Stimulated activated CD4-positive, alpha-beta T cell treated with anti-CD3 and anti-CD28 coated beads, TNF-alpha, amount 100 ng/mL, for 48 hours (primary cell): ENCODE results near the gene ADAMTS13.

Source experiments
- DNase-seq, 3 donors: peaks; one replicate each; pipeline ENCODE4 v3.0.0-alpha.2; 2020; ENCODE audit warnings: low read depth in 3 of 3

ADAMTS13 gene

GRCh38 chr9:133472277-133472645 lies 50.1 kb downstream of the ADAMTS13 start:
- no peak for DNase-seq

GRCh38 chr9:133472753-133473378 lies 50.7 kb downstream of the ADAMTS13 start:
- DNase-seq: no peak

DNA sequence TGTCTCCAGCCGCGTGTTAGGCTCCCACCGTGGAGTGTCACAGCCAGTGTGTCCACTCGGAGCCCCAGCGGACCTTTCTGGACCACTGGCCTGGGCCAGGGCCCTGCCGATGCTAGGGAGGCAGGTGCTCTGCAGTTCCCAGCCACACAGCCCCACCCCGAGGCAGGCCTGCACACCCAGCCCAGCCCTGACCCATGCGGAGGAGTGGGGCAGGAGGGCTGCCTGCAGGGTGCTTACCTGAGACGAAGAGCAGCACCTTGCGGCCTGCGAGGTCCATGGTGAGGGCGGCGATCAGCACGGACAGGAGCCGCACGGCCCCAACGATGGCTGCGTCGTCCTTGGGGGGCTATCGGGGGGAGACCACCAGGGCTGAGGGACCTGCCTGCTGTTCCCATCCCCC lies 51.6 kb downstream of the ADAMTS13 start:
- DNase-seq: no peak

- DNase-seq: no peak
These were observed 52.0 kb downstream of the ADAMTS13 start for GRCh38 chr9:133474215-133474614.

DNA sequence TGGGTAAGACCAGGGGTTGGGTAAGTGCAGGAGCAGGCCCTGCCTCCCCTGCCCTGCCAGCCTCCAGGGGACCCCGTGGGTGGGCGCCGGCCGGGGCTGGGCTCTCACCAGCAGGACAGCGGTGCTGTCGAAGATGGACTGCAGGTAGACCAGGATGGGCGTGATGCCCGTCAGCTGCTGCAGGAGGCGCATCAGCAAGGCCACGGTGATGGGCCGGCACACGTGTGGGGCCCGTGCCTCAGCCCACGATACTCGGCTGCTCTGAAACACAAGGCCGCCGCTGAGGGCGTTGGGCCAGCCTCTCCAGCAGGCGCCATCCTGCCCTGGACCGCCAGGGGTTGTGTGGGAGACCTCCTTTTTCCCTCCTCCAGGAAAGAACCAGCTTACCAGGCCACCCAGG lies 52.7 kb downstream of the ADAMTS13 start:
- DNase-seq: no peak

DNA sequence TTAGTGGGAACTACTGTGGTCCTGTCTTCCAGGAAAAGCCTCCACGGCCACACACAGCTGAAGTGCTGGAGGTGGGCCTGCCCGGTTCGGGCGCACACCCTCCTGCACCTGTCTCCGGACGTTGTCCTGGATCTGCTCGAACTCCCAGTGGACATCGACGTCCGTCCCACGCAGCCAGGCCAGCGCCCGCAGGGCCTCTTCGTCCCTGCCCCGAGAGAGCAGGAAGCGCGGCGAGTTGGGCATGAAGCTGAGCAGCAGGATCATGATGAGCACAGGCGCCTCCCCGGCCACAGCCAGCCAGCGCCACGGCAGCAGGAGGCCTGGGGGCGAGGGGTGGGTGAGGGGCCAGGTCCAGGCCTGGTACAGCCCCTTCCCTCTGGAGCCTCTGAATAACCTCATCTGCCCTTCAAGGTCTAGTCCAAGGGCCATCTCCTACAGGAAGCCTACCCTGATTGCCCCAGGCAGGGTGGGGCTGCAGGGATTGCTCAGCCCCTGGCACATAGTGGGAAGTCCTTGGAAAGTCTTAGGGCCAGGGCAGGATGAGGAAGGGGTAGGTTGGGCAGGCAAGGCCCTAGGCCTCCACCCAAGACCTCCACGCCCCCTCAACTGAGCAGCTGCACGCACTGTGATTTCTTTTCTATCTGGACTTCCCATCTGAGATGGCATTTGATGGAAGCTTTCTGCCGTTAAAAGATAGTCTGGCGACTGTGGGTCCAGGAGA lies 53.3 kb downstream of the ADAMTS13 start:
- DNase-seq: no peak

DNA sequence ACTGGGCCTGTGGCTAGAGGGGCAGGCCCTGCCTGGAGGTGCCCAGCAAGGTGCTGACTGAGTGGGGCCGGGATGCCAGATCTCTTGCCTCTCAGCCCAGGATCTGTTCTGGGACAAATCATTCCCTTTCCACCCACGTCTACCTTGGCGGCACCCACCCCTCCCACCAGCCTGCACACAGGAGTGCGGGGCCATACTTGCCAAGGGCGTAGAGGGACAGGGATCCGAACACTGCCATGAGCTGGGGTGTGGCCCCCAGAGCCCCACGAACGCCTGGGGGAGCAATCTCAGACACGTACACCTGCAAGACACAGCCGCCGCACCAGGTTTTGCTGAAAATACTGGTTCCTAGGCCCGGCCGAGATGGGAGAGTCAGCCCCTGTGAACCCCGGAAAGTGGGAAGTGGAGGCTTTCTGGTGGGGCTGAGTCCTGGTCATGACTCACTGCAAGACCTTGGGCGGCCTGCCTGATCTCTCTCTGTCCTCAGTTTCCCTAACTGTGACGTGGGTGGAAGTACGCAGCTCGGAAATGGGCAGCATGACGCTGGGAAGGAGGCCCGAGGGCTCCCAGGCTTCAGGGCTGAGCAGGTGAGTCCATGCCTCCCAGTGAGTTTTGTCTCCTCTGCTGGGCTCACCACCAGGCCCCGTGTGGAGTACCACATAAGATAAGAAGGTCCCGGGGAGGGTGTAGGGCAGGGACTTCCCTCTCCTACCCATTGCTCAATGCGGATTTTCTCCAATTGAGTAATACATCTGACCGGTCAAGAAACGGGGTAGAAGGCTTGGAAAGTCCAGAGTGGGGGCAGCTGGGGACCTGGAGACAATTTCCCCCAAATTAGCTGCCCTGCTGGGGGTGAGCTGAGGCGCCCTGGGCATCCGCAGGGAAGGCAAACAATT lies 54.1 kb downstream of the ADAMTS13 start:
- DNase-seq: no peak

DNA sequence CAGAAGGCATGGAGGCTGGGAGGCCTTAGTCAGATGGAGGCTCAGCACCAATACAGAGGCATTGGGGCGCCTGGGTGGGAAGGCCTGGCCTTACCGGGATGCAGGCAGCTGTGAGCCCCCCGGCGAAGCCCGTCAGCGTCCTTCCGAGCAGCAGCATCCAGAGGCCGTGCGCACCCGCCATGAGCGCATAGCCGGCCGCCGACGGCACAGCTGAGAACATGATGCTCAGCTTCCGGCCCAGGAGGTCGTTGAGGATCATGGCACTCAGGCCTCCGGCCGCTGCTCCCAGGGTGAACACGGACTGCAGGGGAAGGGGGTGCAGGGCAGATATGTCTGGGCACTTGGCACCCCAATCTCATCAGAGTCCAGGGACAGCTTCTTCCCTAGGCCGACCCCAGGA lies 54.8 kb downstream of the ADAMTS13 start:
- DNase-seq: no peak

- DNase-seq: no peak
These were observed 55.3 kb downstream of the ADAMTS13 start for GRCh38 chr9:133477461-133477860.

- DNase-seq: no peak
These were observed 56.1 kb downstream of the ADAMTS13 start for GRCh38 chr9:133477992-133478850.

DNA sequence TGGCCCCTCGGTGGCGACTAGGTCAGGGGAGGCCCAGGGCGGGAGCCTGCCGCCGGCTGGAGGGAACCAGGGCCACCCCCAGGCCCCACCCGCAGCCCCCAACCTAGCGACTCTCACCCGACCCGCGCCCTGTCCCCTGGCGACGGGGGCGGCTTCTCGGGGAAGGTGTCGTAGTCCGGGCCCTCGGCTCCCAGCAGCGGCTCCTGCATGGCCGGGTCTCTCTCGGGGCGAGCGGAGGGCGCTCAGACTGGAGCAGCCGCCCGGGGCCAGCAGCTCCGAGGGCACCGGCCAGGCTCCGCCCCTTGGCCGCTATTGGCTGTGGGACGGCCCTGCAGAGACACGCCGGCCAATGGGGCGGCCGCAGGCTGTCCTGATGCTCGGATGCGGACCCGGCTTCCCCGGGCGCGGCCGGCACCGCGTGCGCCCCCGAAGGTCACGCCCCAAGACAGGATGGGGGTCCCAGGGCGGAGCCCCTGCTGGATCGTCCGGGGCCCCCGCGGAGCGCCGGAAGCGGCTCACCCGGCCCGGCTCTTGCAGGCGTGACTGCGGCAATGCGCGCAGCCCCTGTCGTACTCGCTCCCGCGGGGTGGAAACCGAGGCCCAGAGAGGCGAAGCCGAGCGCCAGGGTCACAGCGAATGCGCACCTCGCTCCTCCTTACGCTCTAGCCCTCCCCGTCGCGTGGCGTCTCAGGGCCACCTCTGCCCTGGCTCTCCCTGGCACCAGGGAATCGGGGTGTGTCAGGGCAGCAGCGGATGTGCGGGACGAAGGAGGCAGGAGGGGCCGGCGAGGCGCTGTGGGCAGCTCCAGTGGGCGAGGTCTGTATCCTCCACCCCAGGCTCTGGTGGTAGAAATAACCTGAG lies 56.9 kb downstream of the ADAMTS13 start, which contains the start of gene SLC2A6:
SLC2A6 (minus strand) TSS at position 249 of the 861 bp plus-strand sequence; CDS start at position 209, 40 bp downstream.
- peak; percentile 62 to 77 (median 67) for DNase-seq

DNA sequence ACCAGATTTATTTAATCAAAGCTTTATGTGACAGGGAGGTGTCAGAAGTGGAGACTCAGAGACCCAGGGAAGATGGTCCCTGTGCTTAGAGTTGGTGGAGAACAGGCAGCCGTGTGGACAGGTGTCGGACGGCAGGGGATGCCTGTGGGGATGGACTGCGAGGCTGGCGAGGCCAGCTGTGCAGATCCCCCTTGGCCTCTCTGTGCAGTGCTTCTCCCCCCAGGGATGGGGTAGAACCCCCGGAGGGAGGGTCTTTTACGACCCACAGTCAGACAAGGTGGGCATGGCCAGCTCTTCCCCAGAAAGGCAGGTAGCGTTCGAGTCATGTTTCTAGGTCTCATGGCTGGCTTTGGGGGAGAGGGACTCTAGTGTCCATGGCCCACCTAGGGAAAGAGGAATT lies 61.4 kb downstream of the ADAMTS13 start:
- DNase-seq: no peak

- DNase-seq: no peak
These were observed 62.7 kb downstream of the ADAMTS13 start for GRCh38 chr9:133484671-133485437.

- DNase-seq: no peak
These were observed 63.5 kb downstream of the ADAMTS13 start for GRCh38 chr9:133485531-133486260.

- no peak for DNase-seq
These were observed 65.2 kb downstream of the ADAMTS13 start for GRCh38 chr9:133487331-133487725.

DNA sequence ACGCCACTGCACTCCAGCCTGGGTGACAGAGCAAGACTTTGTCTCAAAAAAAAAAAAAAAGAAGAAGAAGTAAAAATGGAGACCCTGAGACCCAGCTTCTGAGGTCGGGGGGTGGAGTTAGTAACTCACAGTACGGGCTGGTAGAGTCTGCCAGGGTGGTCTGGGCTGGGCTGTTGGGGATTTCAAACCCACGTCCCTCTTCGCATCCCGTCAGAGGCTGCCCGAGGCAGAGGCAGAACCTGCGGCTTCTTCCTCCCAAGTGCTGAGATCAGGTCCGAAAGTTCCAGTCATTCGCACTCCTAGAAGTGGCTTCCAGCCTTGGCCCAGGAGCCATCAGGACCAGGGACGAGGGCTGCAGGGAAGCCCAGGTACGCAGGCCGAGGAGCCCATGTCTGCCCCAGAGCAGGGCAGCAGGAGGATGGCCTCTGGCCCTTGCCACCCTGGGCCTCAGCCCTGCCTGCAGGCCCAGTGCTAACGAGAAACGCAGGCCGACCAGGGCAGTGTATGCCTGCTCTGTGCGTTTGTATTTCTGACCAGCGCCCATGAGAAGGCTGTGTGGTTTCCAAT lies 66.6 kb downstream of the ADAMTS13 start:
- no peak for DNase-seq

DNA sequence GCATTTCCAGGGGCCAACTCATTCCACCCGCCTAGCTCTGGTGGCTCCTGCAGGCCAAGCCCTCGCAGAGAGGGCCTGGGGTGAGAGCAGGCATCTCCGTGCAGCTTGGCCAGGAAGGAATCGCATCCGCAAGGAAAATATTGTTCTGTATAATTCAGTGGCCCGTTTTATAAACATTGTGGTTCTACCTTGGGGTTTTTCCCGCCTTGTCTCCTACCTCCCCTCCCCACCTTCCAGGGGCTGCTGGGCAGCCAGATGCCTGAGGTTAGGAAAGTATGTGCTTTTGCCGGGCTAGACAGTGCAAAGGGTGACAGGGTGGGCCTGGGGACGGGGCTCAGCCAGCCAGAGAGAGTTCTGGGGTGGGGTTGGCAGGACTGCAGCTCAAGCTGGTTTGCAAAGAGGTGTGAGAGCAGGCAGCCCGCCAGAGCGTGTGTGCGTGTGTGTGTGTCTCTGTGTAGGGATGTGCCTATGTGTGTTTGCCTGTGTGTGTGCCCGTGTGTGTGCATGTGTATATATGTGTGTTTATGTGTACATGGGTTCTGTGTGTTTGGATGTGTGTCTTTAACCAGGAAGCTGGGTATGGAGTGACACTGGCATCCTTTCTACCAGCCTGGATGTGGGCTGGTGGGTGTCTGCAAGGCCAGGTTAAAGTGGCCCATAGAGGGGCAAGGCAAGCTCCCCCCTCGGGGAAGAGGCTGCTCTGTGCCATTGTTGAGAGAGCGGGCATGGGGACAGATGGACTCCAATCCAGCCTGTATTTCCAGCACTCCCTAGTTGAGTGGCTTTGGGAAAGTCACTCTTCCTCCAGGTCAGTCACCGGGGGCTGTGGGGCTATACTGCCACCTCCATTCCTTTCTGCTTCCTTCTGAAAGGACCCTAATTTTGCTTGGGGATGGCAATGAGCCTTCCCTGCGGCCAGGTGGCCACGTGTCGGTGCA lies 67.4 kb downstream of the ADAMTS13 start:
- no peak for DNase-seq
